Sigmoid colon (tissue), 7 donors: ENCODE results near the gene KRTAP9-7. TPM values are rescaled to one million over a fixed set of nuclear protein-coding genes. Genes with fewer than 3 reads are reported as not detected.

ENCODE experiments used
- DNase-seq: peaks from one replicate; pipeline ENCODE4 v3.0.0-alpha.2; 2019
- H3K27ac ChIP-seq, 4 donors: fragments of 200-600 bp; sonication (generic); one replicate each; pipeline ENCODE4 v1.5.1; 2016 to 2019; ENCODE audit warnings: mild to moderate bottlenecking in 1 of 4
- H3K27me3 ChIP-seq, 3 donors: fragments of 200-600 bp; sonication (generic); one replicate each; pipeline ENCODE4 v1.5.1; 2019; ENCODE audit warnings: mild to moderate bottlenecking in 1 of 3
- H3K36me3 ChIP-seq, 4 donors: fragments of 200-600 bp; sonication (generic); one replicate each; pipeline ENCODE4 v1.5.1; 2016 to 2019
- H3K4me1 ChIP-seq, 4 donors: fragments of 200-600 bp; sonication (generic); one replicate each; pipeline ENCODE4 v1.5.1; 2017 to 2019
- H3K4me3 ChIP-seq, 4 donors: fragments of 200-600 bp; sonication (generic); one replicate each; pipeline ENCODE4 v1.5.1; 2017 to 2019; ENCODE audit warnings: mild to moderate bottlenecking in 2 of 4, moderate library complexity in 1 of 4
- H3K9me3 ChIP-seq, 4 donors: fragments of 200-600 bp in 3 of 4; sonication (generic) in 3 of 4; one replicate each; pipeline versions ENCODE4 v1.5.1 to v1.6.1; 2013 to 2019
- CTCF ChIP-seq, 4 experiments: fragments of 450-650 bp in 3 of 4; fragments of 200-600 bp in 1 of 4; IDR thresholded peaks; one replicate each; pipeline ENCODE4 v1.5.1; 2016 to 2019; ENCODE audit warnings: antibody characterized with exemption in 4 of 4, mild to moderate bottlenecking in 3 of 4, moderate library complexity in 2 of 4
- EP300 ChIP-seq, 4 donors: sonication (generic); formaldehyde crosslinking; IDR thresholded peaks; one replicate each; pipeline ENCODE4 v1.6.1; 2017; ENCODE audit warnings: antibody characterized with exemption in 4 of 4
- POLR2A ChIP-seq, 2 donors: fragments of 450-650 bp; IDR thresholded peaks; one replicate each; pipeline ENCODE4 v1.6.1; 2016; ENCODE audit warnings: antibody characterized with exemption in 2 of 2, mild to moderate bottlenecking in 2 of 2, moderate library complexity in 2 of 2
- POLR2AphosphoS5 ChIP-seq, 4 donors: sonication (generic); formaldehyde crosslinking; IDR thresholded peaks; one replicate each; pipeline ENCODE4 v1.6.1; 2017; ENCODE audit warnings: antibody characterized with exemption in 4 of 4
- WGBS, 2 donors: extraction: QIAGEN DNeasy Blood & Tissue Kit; methylation state at CpG; one replicate each; pipeline ENCODE4 v1.1.7; 2013; 5-methylcytosine and 5-hydroxymethylcytosine counted together
- intact Hi-C: fragments of 100-400 bp; cut with DNase I; formaldehyde crosslinking; loops from one replicate; pipeline ENCODE4 v1.15.1; 2023
- polyA plus RNA-seq, 3 donors: library from polyadenylated mRNA; stranded (reverse); fragments of 200-250 nt; gene quantifications; one replicate each; pipeline ENCODE4 v1.2.3, GENCODE V29; 2013
- total RNA-seq, 4 donors: library from RNA; depleted of rRNA; stranded (reverse); fragments of >200 nt; gene quantifications; one replicate each; pipeline ENCODE4 v1.1.0, GENCODE V29; 2016
- donor health status: healthy with polysubstance abuse.
- donor health status: Bipolar disorder and iron deficiency.
- donor health status: healthy.

The KRTAP9-7 gene
- total and polyA plus RNA-seq, 7 donors: not detected

GRCh38 chr17:41271858-41272257 is 3.6 kb upstream of the KRTAP9-7 start:
- Histone ChIP-seq H3K36me3 (no peaks in the 10 kb centered on the region), H3K27ac (no peak overlapping the region), H3K9me3 (no peaks in the 10 kb centered on the region), H3K4me3 (no peak overlapping the region), H3K4me1 (no peaks in the 10 kb centered on the region), H3K27me3 (peaks cover 0 to 6% (median 0%) of the 10 kb centered on the region in 3 donors)
- TF ChIP-seq POLR2A (IDR thresholded peaks at IDR 0.05) (no peak), POLR2AphosphoS5 (IDR thresholded peaks at IDR 0.05) (no peak), CTCF (IDR thresholded peaks at IDR 0.05) (no peak), EP300 (IDR thresholded peaks at IDR 0.05) (no peak)
- DNase-seq: no peak
- 67% methylated on average over 1 of the region's 1 CpG; no CpG with 5 or more reads in 1 of the 2 donors for WGBS, 2 donors
- intact Hi-C loops: no loop called here

- TF ChIP-seq POLR2AphosphoS5 (IDR thresholded peaks at IDR 0.05) (no peak), CTCF (IDR thresholded peaks at IDR 0.05) (no peak), EP300 (IDR thresholded peaks at IDR 0.05) (no peak), POLR2A (IDR thresholded peaks at IDR 0.05) (no peak)
- intact Hi-C loops: no loop called here
- 93 to 94% methylated on average over 3 of the region's 3 CpGs for WGBS, 2 donors
Observed at GRCh38 chr17:41278176-41278955, 2.9 kb downstream of the KRTAP9-7 start.

GRCh38 chr17:41284043-41284442 is 8.5 kb downstream of the KRTAP9-7 start:
- Histone ChIP-seq H3K27ac (no peak overlapping the region), H3K4me1 (peaks cover 0 to 7% (median 3%) of the 10 kb centered on the region in 4 donors), H3K9me3 (no peaks in the 10 kb centered on the region), H3K4me3 (no peak overlapping the region), H3K27me3 (no peaks in the 10 kb centered on the region), H3K36me3 (no peaks in the 10 kb centered on the region)
- no peak for TF ChIP-seq POLR2A (IDR thresholded peaks at IDR 0.05)
- TF ChIP-seq CTCF (IDR thresholded peaks at IDR 0.05): no peak
- no peak for TF ChIP-seq POLR2AphosphoS5 (IDR thresholded peaks at IDR 0.05)
- WGBS, 2 donors: 63 to 71% methylated on average over 3 of the region's 3 CpGs
- intact Hi-C loops: no loop called here
- DNase-seq: no peak

More at GRCh38 chr17:41278176-41278955, 2.9 kb downstream of the KRTAP9-7 start:
- no peaks in the 10 kb centered on the region for H3K9me3 ChIP-seq
- no peak for DNase-seq
- no peak overlapping the region for H3K27ac ChIP-seq
- no peaks in the 10 kb centered on the region for H3K4me1 ChIP-seq
- H3K27me3 ChIP-seq: peaks cover 0 to 6% (median 0%) of the 10 kb centered on the region in 3 donors
- H3K4me3 ChIP-seq: no peak overlapping the region
- H3K36me3 ChIP-seq: no peaks in the 10 kb centered on the region

GRCh38 chr17:41284546-41284945 is 9.0 kb downstream of the KRTAP9-7 start:
- WGBS, 2 donors: 26 to 54% methylated on average over 2 of the region's 2 CpGs
- no peak overlapping the region for H3K4me3 ChIP-seq
- no peak overlapping the region for H3K27ac ChIP-seq
- DNase-seq: no peak
- H3K27me3 ChIP-seq: no peaks in the 10 kb centered on the region
- intact Hi-C loops: no loop called here
- H3K36me3 ChIP-seq: no peaks in the 10 kb centered on the region
- no peak for TF ChIP-seq POLR2A (IDR thresholded peaks at IDR 0.05)
- no peak for TF ChIP-seq POLR2AphosphoS5 (IDR thresholded peaks at IDR 0.05)
- TF ChIP-seq CTCF (IDR thresholded peaks at IDR 0.05): no peak
- TF ChIP-seq EP300 (IDR thresholded peaks at IDR 0.05): no peak
- H3K4me1 ChIP-seq: peaks cover 0 to 7% (median 3%) of the 10 kb centered on the region in 4 donors
- H3K9me3 ChIP-seq: no peaks in the 10 kb centered on the region
